Right lobe of liver (tissue), 6 donors: ENCODE results near the gene ANKRD13D. TPM values are rescaled to one million over a fixed set of nuclear protein-coding genes. Genes with fewer than 3 reads are reported as not detected.

Source experiments
- ATAC-seq, 4 donors: fragments of 200-7000 bp; cut with Tn5 transposase; one replicate each; pipeline ENCODE4 v1.9.1; 2020; ENCODE audit warnings: mild to moderate bottlenecking in 4 of 4, moderate library complexity in 4 of 4
- DNase-seq, 3 donors: peaks; one replicate each; pipeline ENCODE4 v3.0.0-alpha.2; 2020
- H3K27ac ChIP-seq, 3 donors: fragments of 200-600 bp; one replicate each; pipeline ENCODE4 v1.8.0; 2022
- H3K27me3 ChIP-seq, 2 donors: fragments of 200-600 bp; one replicate each; pipeline ENCODE4 v1.8.0; 2022
- H3K36me3 ChIP-seq, 4 donors: fragments of 200-600 bp; sonication (generic) in 1 of 4; one replicate each; pipeline versions ENCODE4 v1.5.1 to v1.8.0; 2017 to 2022; ENCODE audit warnings: control low read depth in 1 of 4
- H3K4me1 ChIP-seq, 4 donors: fragments of 200-600 bp; sonication (generic) in 1 of 4; one replicate each; pipeline versions ENCODE4 v1.5.1 to v1.8.0; 2017 to 2022; ENCODE audit warnings: control low read depth in 1 of 4
- H3K4me3 ChIP-seq, 3 donors: fragments of 200-600 bp; one replicate each; pipeline ENCODE4 v1.8.0; 2022
- H3K9me3 ChIP-seq, 4 donors: fragments of 200-600 bp; sonication (generic) in 1 of 4; one replicate each; pipeline versions ENCODE4 v1.5.1 to v1.8.0; 2017 to 2022; ENCODE audit warnings: control low read depth in 1 of 4
- CTCF ChIP-seq, 4 donors: fragments of 200-600 bp in 3 of 4; fragments of 450-650 bp in 1 of 4; IDR thresholded peaks; one replicate each; pipeline versions ENCODE4 v1.5.1 to v1.8.0; 2016 to 2022; ENCODE audit warnings: antibody characterized with exemption in 4 of 4, mild to moderate bottlenecking in 2 of 4
- POLR2A ChIP-seq: fragments of 450-650 bp; IDR thresholded peaks from one replicate; pipeline ENCODE4 v1.6.1; 2017; ENCODE audit warnings: antibody characterized with exemption, mild to moderate bottlenecking
- WGBS: methylation state at CpG from one replicate; pipeline ENCODE4 v1.1.6; 2018; ENCODE audit warnings: low coverage, low lambda C conversion rate; ENCODE audit not compliant: insufficient coverage; ENCODE audit errors: missing lambda C conversion rate; 5-methylcytosine and 5-hydroxymethylcytosine counted together
- intact Hi-C, 2 donors: fragments of 100-400 bp; cut with DNase I; formaldehyde crosslinking; loops; one replicate each; pipeline versions ENCODE4 v1.11.2 to v1.14.1; 2022
- total RNA-seq, 6 experiments: library from RNA; depleted of rRNA in 2 of 6; stranded (reverse); fragments of >200 nt in 2 of 6; fragmentation: NEBNext Ultra II Directional in 3 of 6; extraction: Animal tissue kit (Norgen Biotek cat#: 25700) in 3 of 6; gene quantifications; one replicate each; pipeline versions ENCODE4 v1.1.0 to v1.2.4, GENCODE V29; 2016 to 2023
- donor health status: DM: no; HTN: yes; CAD: no.
- donor health status: DM: no; HTN: no; CAD: no.
- donor health status: DM: no; HTN: no; CAD: no.
- donor health status: DM: no; HTN: yes; CAD: no.
- donor health status: DM: no; HTN: yes; CAD: no.

The ANKRD13D gene
- total RNA-seq, 6 experiments from 2014 or later = 7.7 to 14.1 (median 10.4) TPM

GRCh38 chr11:67284811-67285540, 4.1 kb upstream of the ANKRD13D start:
- intact Hi-C loops = no loop called here
- peaks cover 0 to 12% (median 4%) of the 10 kb centered on the region in 4 donors for H3K4me1 ChIP-seq
- peak overlapping the region; percentile 72 to 90 (median 81) for H3K27ac ChIP-seq
- ATAC-seq = no peak
- H3K36me3 ChIP-seq = peaks cover 5 to 62% (median 31%) of the 10 kb centered on the region in 4 donors
- 81% methylated on average over 3 of the region's 45 CpGs for WGBS
- no peaks in the 10 kb centered on the region for H3K27me3 ChIP-seq
- no peak for TF ChIP-seq CTCF (IDR thresholded peaks at IDR 0.05)
- no peak for TF ChIP-seq POLR2A
- DNase-seq = peak in 2 of 3 donors; percentile 30 to 57
- H3K4me3 ChIP-seq = no peak overlapping the region
- H3K9me3 ChIP-seq = no peaks in the 10 kb centered on the region

- Histone ChIP-seq H3K27ac (peak overlapping the region; percentile 72 to 90 (median 81)), H3K9me3 (no peaks in the 10 kb centered on the region), H3K27me3 (no peaks in the 10 kb centered on the region), H3K4me1 (peaks cover 0 to 12% (median 4%) of the 10 kb centered on the region in 4 donors), H3K4me3 (no peak overlapping the region), H3K36me3 (peaks cover 4 to 60% (median 26%) of the 10 kb centered on the region in 4 donors)
- WGBS = 70% methylated on average over 14 of the region's 39 CpGs
- intact Hi-C loops = no loop called here
- ATAC-seq (no peak), DNase-seq (peak in 2 of 3 donors; percentile 37 to 62)
- TF ChIP-seq CTCF (IDR thresholded peaks at IDR 0.05) = no peak
- TF ChIP-seq POLR2A = no peak
Measured at GRCh38 chr11:67285541-67286498, 3.3 kb upstream of the ANKRD13D start.

- Histone ChIP-seq H3K9me3 (no peaks in the 10 kb centered on the region), H3K4me1 (peaks cover 0 to 12% (median 4%) of the 10 kb centered on the region in 4 donors), H3K4me3 (no peak overlapping the region), H3K36me3 (peaks cover 4 to 52% (median 22%) of the 10 kb centered on the region in 4 donors), H3K27ac (peak overlapping the region; percentile 72 to 90 (median 81)), H3K27me3 (no peaks in the 10 kb centered on the region)
- intact Hi-C loops = no loop called here
- ATAC-seq = peak in 2 of 4 donors; percentile 2
- TF ChIP-seq POLR2A = no peak
- no peak for TF ChIP-seq CTCF (IDR thresholded peaks at IDR 0.05)
- DNase-seq = peak in 2 of 3 donors; percentile 50 to 63
- 78% methylated on average over 3 of the region's 8 CpGs for WGBS
Measured at GRCh38 chr11:67286621-67287333, 2.3 kb upstream of the ANKRD13D start.
